Liver (tissue), 9 donors: ENCODE data around the gene ALKBH5. TPM values are rescaled to one million over a fixed set of nuclear protein-coding genes. Genes with fewer than 3 reads are reported as not detected.

Source experiments
- DNase-seq: peaks from one replicate; pipeline ENCODE4 v3.0.0-alpha.2; 2017; ENCODE audit warnings: low spot score
- H3K27ac ChIP-seq, 2 donors: one replicate each; pipeline ENCODE4 v1.7.0; 2013; ENCODE audit warnings: inconsistent platforms in 2 of 2, low read length in 2 of 2, control low read depth in 1 of 2, low read depth in 1 of 2, mild to moderate bottlenecking in 1 of 2
- H3K27me3 ChIP-seq, 4 donors: one replicate each; pipeline versions ENCODE4 v1.6.1 to v1.7.0; 2013; ENCODE audit warnings: low read length in 3 of 4, inconsistent platforms in 1 of 4, mild to moderate bottlenecking in 1 of 4, moderate library complexity in 1 of 4; ENCODE audit not compliant: control insufficient read depth in 4 of 4, insufficient read depth in 4 of 4
- H3K36me3 ChIP-seq, 4 donors: one replicate each; pipeline versions ENCODE4 v1.6.1 to v1.7.0; 2013; ENCODE audit warnings: low read length in 3 of 4, mild to moderate bottlenecking in 3 of 4, low read depth in 1 of 4, moderate library complexity in 1 of 4; ENCODE audit not compliant: control insufficient read depth in 4 of 4, insufficient read depth in 3 of 4
- H3K4me1 ChIP-seq, 4 donors: one replicate each; pipeline versions ENCODE4 v1.6.1 to v1.7.0; 2013; ENCODE audit warnings: low read length in 3 of 4, mild to moderate bottlenecking in 3 of 4, moderate library complexity in 1 of 4; ENCODE audit not compliant: control insufficient read depth in 4 of 4, insufficient read depth in 4 of 4
- H3K4me3 ChIP-seq, 3 donors: one replicate each; pipeline versions ENCODE4 v1.6.1 to v1.7.0; 2013; ENCODE audit warnings: low read length in 3 of 3, control low read depth in 1 of 3, low read depth in 1 of 3, mild to moderate bottlenecking in 1 of 3
- H3K9ac ChIP-seq, 2 donors: one replicate each; pipeline ENCODE4 v1.7.0; 2013; ENCODE audit warnings: low read length in 2 of 2, mild to moderate bottlenecking in 2 of 2, moderate library complexity in 2 of 2, control low read depth in 1 of 2, low read depth in 1 of 2
- H3K9me3 ChIP-seq, 4 donors: one replicate each; pipeline versions ENCODE4 v1.6.1 to v1.7.0; 2013; ENCODE audit warnings: low read length in 3 of 4; ENCODE audit not compliant: control insufficient read depth in 4 of 4
- ATF3 ChIP-seq: IDR thresholded peaks from 2 replicates; pipeline ENCODE4 v1.6.1; 2016; ENCODE audit warnings: antibody characterized with exemption
- CTCF ChIP-seq: fragments of 150-350 bp; IDR thresholded peaks from 2 replicates; pipeline ENCODE4 v1.5.1; 2017; ENCODE audit warnings: improper control_type of control experiment, low read depth, low read length; ENCODE audit not compliant: missing input control
- EGR1 ChIP-seq, 2 donors: IDR thresholded peaks; 2 replicates each; pipeline ENCODE4 v1.6.1; 2016 to 2018; ENCODE audit warnings: antibody characterized with exemption in 2 of 2, low read depth in 2 of 2
- FOXA1 ChIP-seq: IDR thresholded peaks from 2 replicates; pipeline ENCODE4 v1.6.1; 2016; ENCODE audit warnings: antibody characterized with exemption
- FOXA2 ChIP-seq: IDR thresholded peaks from 2 replicates; pipeline ENCODE4 v1.6.1; 2016; ENCODE audit warnings: antibody characterized with exemption
- GABPA ChIP-seq, 2 donors: IDR thresholded peaks in 1 of 2; conservative IDR thresholded peaks in 1 of 2; 2 replicates each; pipeline ENCODE4 v1.6.1; 2016; ENCODE audit warnings: antibody characterized with exemption in 2 of 2, mild to moderate bottlenecking in 1 of 2, moderate library complexity in 1 of 2
- HNF4A ChIP-seq, 2 donors: conservative IDR thresholded peaks; 2 replicates each; pipeline ENCODE4 v1.6.1; 2016; ENCODE audit warnings: antibody characterized with exemption in 2 of 2, mild to moderate bottlenecking in 2 of 2
- JUND ChIP-seq, 2 donors: IDR thresholded peaks; 2 replicates each; pipeline ENCODE4 v1.6.1; 2016; ENCODE audit warnings: antibody characterized with exemption in 2 of 2
- MAX ChIP-seq: IDR thresholded peaks from 2 replicates; pipeline ENCODE4 v1.6.1; 2016; ENCODE audit warnings: antibody characterized with exemption
- NR2F2 ChIP-seq: IDR thresholded peaks from 2 replicates; pipeline ENCODE4 v1.6.1; 2016; ENCODE audit warnings: antibody characterized with exemption
- RAD21 ChIP-seq, 2 donors: IDR thresholded peaks; 2 replicates each; pipeline ENCODE4 v1.6.1; 2016; ENCODE audit warnings: antibody characterized with exemption in 2 of 2, mild to moderate bottlenecking in 2 of 2
- REST ChIP-seq: IDR thresholded peaks from 2 replicates; pipeline ENCODE4 v1.6.1; 2016; ENCODE audit warnings: antibody characterized with exemption, mild to moderate bottlenecking
- SP1 ChIP-seq: IDR thresholded peaks from 2 replicates; pipeline ENCODE4 v1.6.1; 2018; ENCODE audit warnings: antibody characterized with exemption, mild to moderate bottlenecking
- TAF1 ChIP-seq: conservative IDR thresholded peaks from 2 replicates; pipeline ENCODE4 v1.6.1; 2016; ENCODE audit warnings: antibody characterized with exemption, mild to moderate bottlenecking
- YY1 ChIP-seq: IDR thresholded peaks from 2 replicates; pipeline ENCODE4 v1.6.1; 2016; ENCODE audit warnings: antibody characterized with exemption, mild to moderate bottlenecking
- ZBTB33 ChIP-seq: IDR thresholded peaks from 2 replicates; pipeline ENCODE4 v1.6.1; 2016; ENCODE audit warnings: antibody characterized with exemption
- WGBS: extraction: QIAGEN DNeasy Blood & Tissue Kit; methylation state at CpG from one replicate; pipeline ENCODE4 v1.1.7; 2013; 5-methylcytosine and 5-hydroxymethylcytosine counted together
- polyA plus RNA-seq, 2 donors: library from polyadenylated mRNA; stranded (reverse) in 1 of 2; unstranded in 1 of 2; fragments of 200-250 nt in 1 of 2; fragments of >200 nt in 1 of 2; fragmentation: Nextera tagmentation in 1 of 2; extraction: Ambion mirVana in 1 of 2; gene quantifications; one replicate each; pipeline versions ENCODE4 v1.2.1 to v1.2.3, GENCODE V29; 2013 to 2015
- total RNA-seq, 2 donors: library from RNA; depleted of rRNA; stranded (reverse); fragments of >200 nt; gene quantifications; one replicate each; pipeline ENCODE4 v1.2.3, GENCODE V29; 2014
- donor health status: healthy.
- donor health status: healthy.
- donor health status: healthy.
- donor health status: healthy.
- donor health status: healthy.

Gene ALKBH5
- total and polyA plus RNA-seq, 4 donors, result 30.5 to 67.8 (median 46.3) TPM

GRCh38 chr17:18157354-18157985 lies 26.2 kb upstream of the ALKBH5 start (continued):
- TF ChIP-seq REST, result no peak

GRCh38 chr17:18158022-18158600 lies 25.5 kb upstream of the ALKBH5 start:
- DNase-seq, result peak; percentile 84
- Histone ChIP-seq H3K4me1 (peaks cover 2 to 8% (median 3%) of the 10 kb centered on the region in 4 donors), H3K9me3 (no peaks in the 10 kb centered on the region), H3K27me3 (no peaks in the 10 kb centered on the region), H3K36me3 (no peaks in the 10 kb centered on the region), H3K27ac (no peak overlapping the region), H3K9ac (no peak overlapping the region), H3K4me3 (peak overlapping the region in 2 of 3 donors; percentile 23 to 39)
- TF ChIP-seq ATF3, result no peak
- TF ChIP-seq SP1, result peak; percentile 7
- TF ChIP-seq NR2F2, result no peak
- no peak for TF ChIP-seq ZBTB33
- no peak for TF ChIP-seq FOXA2
- TF ChIP-seq EGR1 (IDR thresholded peaks at IDR 0.05; ENCODE audit: low read depth in 2 of 2), result peak; percentile 77 to 88
- WGBS, result 29% methylated on average over 26 of the region's 26 CpGs

- no peak for DNase-seq
- Histone ChIP-seq H3K36me3 (no peaks in the 10 kb centered on the region), H3K9me3 (no peaks in the 10 kb centered on the region), H3K27me3 (no peaks in the 10 kb centered on the region), H3K4me1 (peaks cover 0 to 2% (median 0%) of the 10 kb centered on the region in 4 donors), H3K27ac (no peak overlapping the region), H3K4me3 (no peak overlapping the region), H3K9ac (no peak overlapping the region)
- WGBS, result 86% methylated on average over 3 of the region's 3 CpGs
- no peak for TF ChIP-seq FOXA1
- TF ChIP-seq CTCF, result no peak
- no peak for TF ChIP-seq REST
- no peak for TF ChIP-seq GABPA (IDR thresholded peaks at IDR 0.05 in 1 of 2, conservative IDR thresholded peaks at IDR 0.05 in 1 of 2)
- no peak for TF ChIP-seq RAD21 (IDR thresholded peaks at IDR 0.05)
- no peak for TF ChIP-seq TAF1
- TF ChIP-seq EGR1 (IDR thresholded peaks at IDR 0.05; ENCODE audit: low read depth in 2 of 2), result no peak
- no peak for TF ChIP-seq MAX
- TF ChIP-seq YY1, result no peak
- TF ChIP-seq HNF4A (conservative IDR thresholded peaks at IDR 0.05), result no peak
- no peak for TF ChIP-seq JUND (IDR thresholded peaks at IDR 0.05)
Measured at GRCh38 chr17:18159551-18160120, 24.0 kb upstream of the ALKBH5 start.
